ENCODE results near the gene STK17A. TPM values are rescaled to one million over a fixed set of nuclear protein-coding genes. Genes with fewer than 3 reads are reported as not detected.
A peak's percentile ranks its signal among the peaks of the same experiment; 100 is the strongest.
"Not testable (repeated sequence)": the region's sequence is repeated elsewhere in the genome, so short reads cannot be mapped to it uniquely, and the experiment has no call there.

STK17A gene
- total and polyA plus RNA-seq, 8 donors: 25.9 to 38.4 (median 32.8) TPM

DNA sequence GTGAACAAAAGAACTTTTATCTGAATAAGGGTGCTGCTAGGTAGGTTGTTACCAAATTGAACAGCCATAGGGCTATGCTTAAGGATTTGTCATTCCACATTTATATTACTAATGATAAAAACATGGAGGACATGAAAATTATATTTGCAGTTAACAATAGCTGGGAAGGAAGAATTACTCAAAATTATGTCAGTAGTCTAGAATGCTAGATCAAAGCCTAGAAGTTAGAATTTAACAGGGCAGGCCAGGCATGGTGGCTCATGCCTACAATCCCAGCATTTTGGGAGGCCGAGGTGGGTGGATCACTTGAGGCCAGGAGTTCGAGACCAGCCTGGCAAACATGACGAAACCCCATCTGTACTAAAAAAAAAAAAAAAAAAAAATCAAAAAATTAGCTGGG, 9.4 kb downstream of the STK17A start:
- ATAC-seq: no peak
- Histone ChIP-seq H3K36me3 (peaks cover 0 to 16% of the 10 kb centered on the region in 2 donors), H3K4me1 (peaks cover 0 to 43% of the 10 kb centered on the region in 2 donors), H3K27me3 (no peaks in the 10 kb centered on the region), H3K27ac (peak overlapping the region in 1 of 2 donors; percentile 48), H3K9me3 (no peaks in the 10 kb centered on the region), H3K4me3 (no peak overlapping the region)
- no peak for DNase-seq
- TF ChIP-seq, protein P1, sequence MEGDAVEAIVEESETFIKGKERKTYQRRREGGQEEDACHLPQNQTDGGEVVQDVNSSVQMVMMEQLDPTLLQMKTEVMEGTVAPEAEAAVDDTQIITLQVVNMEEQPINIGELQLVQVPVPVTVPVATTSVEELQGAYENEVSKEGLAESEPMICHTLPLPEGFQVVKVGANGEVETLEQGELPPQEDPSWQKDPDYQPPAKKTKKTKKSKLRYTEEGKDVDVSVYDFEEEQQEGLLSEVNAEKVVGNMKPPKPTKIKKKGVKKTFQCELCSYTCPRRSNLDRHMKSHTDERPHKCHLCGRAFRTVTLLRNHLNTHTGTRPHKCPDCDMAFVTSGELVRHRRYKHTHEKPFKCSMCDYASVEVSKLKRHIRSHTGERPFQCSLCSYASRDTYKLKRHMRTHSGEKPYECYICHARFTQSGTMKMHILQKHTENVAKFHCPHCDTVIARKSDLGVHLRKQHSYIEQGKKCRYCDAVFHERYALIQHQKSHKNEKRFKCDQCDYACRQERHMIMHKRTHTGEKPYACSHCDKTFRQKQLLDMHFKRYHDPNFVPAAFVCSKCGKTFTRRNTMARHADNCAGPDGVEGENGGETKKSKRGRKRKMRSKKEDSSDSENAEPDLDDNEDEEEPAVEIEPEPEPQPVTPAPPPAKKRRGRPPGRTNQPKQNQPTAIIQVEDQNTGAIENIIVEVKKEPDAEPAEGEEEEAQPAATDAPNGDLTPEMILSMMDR (IDR thresholded peaks at IDR 0.05): no peak
- intact Hi-C loops (cut with DNase I): no loop called here

DNA sequence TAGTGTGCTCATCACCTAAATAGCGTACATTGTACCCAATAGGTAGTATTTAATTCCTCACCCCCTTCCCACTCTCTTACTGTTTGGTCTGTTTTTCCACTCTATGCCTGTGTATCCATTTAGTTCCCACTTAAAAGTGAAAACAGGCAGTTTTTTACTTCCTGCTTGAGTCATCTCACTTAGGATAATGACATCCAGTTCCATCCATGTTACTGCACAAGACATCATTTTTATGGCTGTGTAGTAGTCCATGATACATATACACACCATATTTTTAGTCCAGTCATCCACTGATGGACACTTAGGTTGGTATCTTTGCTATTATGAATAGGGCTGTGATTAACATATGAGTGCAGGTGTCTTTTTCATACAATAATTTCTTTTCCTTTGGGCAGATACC, 10.1 kb downstream of the STK17A start:
- Histone ChIP-seq H3K4me3 (no peak overlapping the region), H3K4me1 (peaks cover 0 to 39% of the 10 kb centered on the region in 2 donors), H3K36me3 (peaks cover 0 to 23% of the 10 kb centered on the region in 2 donors), H3K9me3 (no peaks in the 10 kb centered on the region), H3K27ac (no peak overlapping the region), H3K27me3 (no peaks in the 10 kb centered on the region)
- intact Hi-C loops (cut with DNase I): no loop called here
- no peak for ATAC-seq
- no peak for DNase-seq
- TF ChIP-seq, protein P1 (IDR thresholded peaks at IDR 0.05): no peak

DNA sequence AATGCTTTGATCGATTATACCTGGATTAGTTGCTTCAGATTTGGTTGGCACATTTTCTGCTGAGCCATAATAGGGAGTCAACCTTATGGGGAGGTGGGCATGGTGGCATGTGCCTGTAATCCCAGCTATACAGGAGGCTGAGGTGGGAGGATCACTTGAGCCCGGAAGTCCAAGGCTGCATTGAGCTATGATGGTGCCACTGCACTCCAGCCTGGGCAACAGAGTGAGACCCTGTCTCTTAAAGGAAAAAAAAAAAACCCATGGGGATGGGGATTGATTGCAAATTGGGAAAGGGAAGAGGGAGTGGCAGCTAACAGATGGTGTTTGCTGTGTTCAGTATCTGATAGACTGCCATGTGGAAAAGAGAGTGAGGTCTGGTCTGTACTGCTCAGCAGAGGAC, 11.1 kb downstream of the STK17A start:
- TF ChIP-seq, protein P1 (IDR thresholded peaks at IDR 0.05): no peak
- Histone ChIP-seq H3K36me3 (peaks cover 0 to 33% of the 10 kb centered on the region in 2 donors), H3K27me3 (no peaks in the 10 kb centered on the region), H3K4me1 (peaks cover 0 to 32% of the 10 kb centered on the region in 2 donors), H3K27ac (no peak overlapping the region), H3K4me3 (no peak overlapping the region), H3K9me3 (no peaks in the 10 kb centered on the region)
- ATAC-seq: no peak
- DNase-seq: no peak
- intact Hi-C loops (cut with DNase I): no loop called here

- H3K9me3 ChIP-seq; H3K4me3 ChIP-seq; intact Hi-C loops (cut with DNase I); DNase-seq; ATAC-seq; H3K27ac ChIP-seq; H3K27me3 ChIP-seq: not testable (repeated sequence)
- peaks cover 0 to 12% of the 10 kb centered on the region in 2 donors for H3K4me1 ChIP-seq
- H3K36me3 ChIP-seq: peaks cover 0 to 49% of the 10 kb centered on the region in 2 donors
Observed at GRCh38 chr7:43596426-43596825, 13.5 kb downstream of the STK17A start.

DNA sequence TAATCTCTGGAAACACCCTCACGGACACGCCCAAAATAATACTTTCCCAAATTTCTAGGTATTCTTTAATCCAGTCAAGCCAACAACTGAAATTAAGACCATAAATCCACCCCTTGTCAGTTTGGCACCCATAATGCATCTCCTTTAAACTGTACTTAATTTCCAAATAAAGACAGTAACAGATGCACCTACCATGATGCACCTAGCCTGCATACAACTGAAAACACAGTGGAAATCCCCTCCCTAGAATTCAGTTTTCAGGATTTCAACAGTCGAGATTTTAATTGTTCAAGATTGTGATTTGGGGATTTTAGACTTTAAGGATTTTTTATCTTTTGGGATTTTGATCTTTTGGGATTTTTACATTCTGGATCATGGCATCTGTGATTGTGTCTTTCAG, 17.1 kb downstream of the STK17A start:
- TF ChIP-seq, protein P1 (IDR thresholded peaks at IDR 0.05): no peak
- Histone ChIP-seq H3K27ac (no peak overlapping the region), H3K27me3 (no peaks in the 10 kb centered on the region), H3K4me3 (no peak overlapping the region), H3K9me3 (no peaks in the 10 kb centered on the region), H3K36me3 (peaks cover 0 to 55% of the 10 kb centered on the region in 2 donors), H3K4me1 (no peaks in the 10 kb centered on the region)
- intact Hi-C loops (cut with DNase I): no loop called here
- DNase-seq: no peak
- no peak for ATAC-seq

DNA sequence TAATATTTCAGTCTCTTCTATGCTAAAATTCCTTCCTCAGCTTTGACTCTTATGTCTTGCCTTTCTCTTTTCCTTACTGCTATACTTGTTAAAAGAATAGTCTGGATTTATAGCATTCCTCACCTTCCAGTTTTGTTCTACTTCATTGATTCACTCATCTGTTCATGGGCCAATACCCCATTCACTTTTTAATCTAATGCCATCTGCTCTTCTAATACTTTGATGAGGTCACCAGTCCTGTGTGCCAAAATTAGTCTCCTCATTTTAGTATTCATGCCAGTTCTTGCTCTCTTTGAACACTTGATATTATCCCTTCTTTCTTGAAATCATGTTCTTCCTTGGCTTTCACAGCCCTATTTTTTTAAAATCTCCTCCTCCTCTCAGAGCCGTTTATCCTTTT, 19.3 kb downstream of the STK17A start:
- ATAC-seq (no peak), DNase-seq (no peak)
- no peaks in the 10 kb centered on the region for H3K4me1 ChIP-seq
- peaks cover 0 to 40% of the 10 kb centered on the region in 2 donors for H3K36me3 ChIP-seq
- no peak overlapping the region for H3K4me3 ChIP-seq
- intact Hi-C loops (cut with DNase I): no loop called here
- TF ChIP-seq, protein P1 (IDR thresholded peaks at IDR 0.05): no peak
- H3K9me3 ChIP-seq: no peaks in the 10 kb centered on the region
- no peak overlapping the region for H3K27ac ChIP-seq
- no peaks in the 10 kb centered on the region for H3K27me3 ChIP-seq

Measured in left lung (tissue), 10 donors.